Stimulated activated CD8-positive, alpha-beta memory T cell treated with anti-CD3 and anti-CD28 coated beads, Interleukin-7, amount 100 ng/mL, for 4 hours (primary cell): ENCODE data around the gene OBSL1.

Experiments
- DNase-seq, 2 donors: peaks; one replicate each; pipeline ENCODE4 v3.0.0-alpha.2; 2020; ENCODE audit warnings: low read depth in 2 of 2

Gene OBSL1

GRCh38 chr2:219549619-219550018 lies 21.7 kb downstream of the OBSL1 start:
- DNase-seq, result no peak

GRCh38 chr2:219548990-219549389 lies 22.3 kb downstream of the OBSL1 start:
- no peak for DNase-seq

GRCh38 chr2:219547621-219548020 lies 23.7 kb downstream of the OBSL1 start:
- no peak for DNase-seq

- no peak for DNase-seq
Observed at GRCh38 chr2:219545943-219546352, 25.4 kb downstream of the OBSL1 start.

GRCh38 chr2:219545295-219545942 lies 25.9 kb downstream of the OBSL1 start:
- no peak for DNase-seq

- DNase-seq, result no peak
Observed at GRCh38 chr2:219544567-219544966, 26.8 kb downstream of the OBSL1 start.

- DNase-seq, result peak; percentile 85 to 87
Observed at GRCh38 chr2:219543596-219544358, 27.6 kb downstream of the OBSL1 start, which contains the start of the genes CHPF and TMEM198. CHPF (minus strand) TSS chr2:219543809; CDS start chr2:219543538, 271 bp downstream. TMEM198 (plus strand) TSS chr2:219544028; CDS start chr2:219544728, 700 bp downstream.

GRCh38 chr2:219542931-219543595 lies 28.3 kb downstream of the OBSL1 start:
- no peak for DNase-seq

- DNase-seq, result peak; percentile 75 to 77
Observed at GRCh38 chr2:219541611-219542180, 29.6 kb downstream of the OBSL1 start.

GRCh38 chr2:219540784-219541504 lies 30.4 kb downstream of the OBSL1 start:
- no peak for DNase-seq

GRCh38 chr2:219539926-219540678 lies 31.2 kb downstream of the OBSL1 start:
- DNase-seq, result no peak

GRCh38 chr2:219538956-219539788 lies 32.2 kb downstream of the OBSL1 start:
- no peak for DNase-seq

GRCh38 chr2:219538504-219538951 lies 32.8 kb downstream of the OBSL1 start:
- DNase-seq, result no peak

- no peak for DNase-seq
Observed at GRCh38 chr2:219537657-219538488, 33.5 kb downstream of the OBSL1 start.

GRCh38 chr2:219536967-219537366 lies 34.4 kb downstream of the OBSL1 start:
- no peak for DNase-seq

GRCh38 chr2:219536425-219536824 lies 34.9 kb downstream of the OBSL1 start:
- no peak for DNase-seq

- DNase-seq, result no peak
Observed at GRCh38 chr2:219533930-219534661, 37.2 kb downstream of the OBSL1 start.

GRCh38 chr2:219532378-219532649 lies 39.0 kb downstream of the OBSL1 start:
- DNase-seq, result no peak
